Transverse colon (tissue), 4 donors: ENCODE data around the gene USP20. TPM values are rescaled to one million over a fixed set of nuclear protein-coding genes. Genes with fewer than 3 reads are reported as not detected.

Experiments used
- DNase-seq: peaks from one replicate; pipeline ENCODE4 v3.0.0-alpha.2; 2019
- H3K27ac ChIP-seq, 4 donors: fragments of 200-600 bp; sonication (generic); 2 replicates each; pipeline ENCODE4 v1.5.1; 2016 to 2018; ENCODE audit warnings: inconsistent platforms in 4 of 4
- H3K27me3 ChIP-seq: fragments of 200-600 bp; sonication (generic); 2 replicates; pipeline ENCODE4 v1.5.1; 2017; ENCODE audit warnings: inconsistent platforms
- H3K36me3 ChIP-seq, 4 donors: fragments of 200-600 bp; sonication (generic); 2 replicates each; pipeline ENCODE4 v1.5.1; 2017 to 2019; ENCODE audit warnings: inconsistent platforms in 4 of 4
- H3K4me1 ChIP-seq, 4 donors: fragments of 200-600 bp; sonication (generic); 2 replicates each; pipeline ENCODE4 v1.5.1; 2017 to 2020; ENCODE audit warnings: inconsistent platforms in 4 of 4
- H3K4me3 ChIP-seq, 4 donors: fragments of 200-600 bp; sonication (generic); 1 replicate in 1 of 4; 2 replicates in 3 of 4; pipeline versions ENCODE4 v1.5.1 to v1.6.1; 2017 to 2019; ENCODE audit warnings: inconsistent platforms in 4 of 4
- H3K9me3 ChIP-seq, 2 donors: fragments of 200-600 bp; sonication (generic); 2 replicates each; pipeline ENCODE4 v1.5.1; 2017 to 2019; ENCODE audit warnings: inconsistent platforms in 2 of 2
- EP300 ChIP-seq: sonication (generic); formaldehyde crosslinking; IDR thresholded peaks from one replicate; pipeline ENCODE4 v1.6.1; 2017; ENCODE audit warnings: antibody characterized with exemption, low read depth
- POLR2A ChIP-seq: fragments of 450-650 bp; IDR thresholded peaks from one replicate; pipeline ENCODE4 v1.6.1; 2016; ENCODE audit warnings: antibody characterized with exemption, mild to moderate bottlenecking, moderate library complexity
- POLR2AphosphoS5 ChIP-seq, 3 donors: sonication (generic); formaldehyde crosslinking; IDR thresholded peaks; one replicate each; pipeline ENCODE4 v1.6.1; 2016; ENCODE audit warnings: antibody characterized with exemption in 3 of 3
- WGBS, 2 donors: methylation state at CpG; one replicate each; pipeline ENCODE4 v1.1.5; 2018; ENCODE audit warnings: low coverage in 1 of 2; 5-methylcytosine and 5-hydroxymethylcytosine counted together
- in situ Hi-C, 4 donors: fragments of 200-750 bp; cut with MboI; loops; one replicate each; pipeline versions ENCODE4 v1.15.0 to v1.15.1; 2017; ENCODE audit warnings: low sequenced_read_pairs in 3 of 4, low pct_ligation_motif_present in 1 of 4, low pct_unique_long_range_greater_than_20kb in 1 of 4
- intact Hi-C: fragments of 100-400 bp; cut with DNase I; formaldehyde crosslinking; loops from one replicate; pipeline ENCODE4 v1.15.1; 2023; ENCODE audit warnings: low total_unique reads
- total RNA-seq, 4 donors: library from RNA; depleted of rRNA; stranded (reverse); fragments of >200 nt; gene quantifications; one replicate each; pipeline ENCODE4 v1.1.0, GENCODE V29; 2016
- TF ChIP-seq, protein P1 (sequence below), 5 experiments: fragments of 200-600 bp in 3 of 5; fragments of 450-650 bp in 2 of 5; sonication (generic) in 3 of 5; IDR thresholded peaks; 1 replicate in 2 of 5; 2 replicates in 3 of 5; pipeline ENCODE4 v1.5.1; 2016 to 2017; ENCODE audit warnings: antibody characterized with exemption in 5 of 5, inconsistent platforms in 3 of 5, mild to moderate bottlenecking in 2 of 5, moderate library complexity in 1 of 5

Gene USP20
- total RNA-seq, 4 donors from 2014 or later = 18.3 to 40.0 (median 25.3) TPM

DNA sequence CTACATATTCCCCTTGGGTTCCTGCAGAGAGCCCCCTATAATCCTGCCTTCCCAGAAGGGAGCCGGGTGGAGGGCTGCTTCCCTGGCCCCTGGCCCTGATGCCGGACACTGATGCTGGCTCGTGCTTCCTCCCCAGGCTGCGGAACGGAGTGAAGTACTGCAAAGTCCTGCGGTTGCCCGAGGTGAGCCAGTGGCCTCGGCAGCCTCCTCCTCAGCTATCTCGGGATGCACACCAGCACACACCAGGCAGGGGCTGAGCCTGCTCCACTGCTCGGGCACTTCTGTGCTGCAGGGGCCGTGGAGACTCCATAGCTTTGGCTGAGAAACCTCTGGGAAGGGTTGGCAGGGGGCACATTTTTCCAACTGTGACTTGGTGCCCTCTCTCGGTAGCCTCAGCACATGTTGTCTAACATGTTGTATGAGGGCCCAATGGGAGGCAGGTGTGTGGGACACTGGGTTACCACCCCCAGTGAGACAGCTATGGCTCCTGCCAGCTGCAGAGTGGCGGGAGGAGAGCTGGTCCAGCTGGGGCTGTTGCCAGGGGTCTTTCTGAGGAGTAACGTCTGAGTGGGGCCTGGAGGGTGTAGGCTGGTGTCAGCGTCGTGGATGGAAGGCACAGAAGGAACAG is 38.4 kb downstream of the USP20 start:
- no peak overlapping the region for H3K27ac ChIP-seq
- intact Hi-C loops (loop anchor here (5.0 to 10.0 kb wide), 2 partner anchors 461 to 1351 kb away; no protein-coding TSS in a partner anchor), in situ Hi-C loops (no loop called here)
- no peak for TF ChIP-seq POLR2A
- no peak for TF ChIP-seq POLR2AphosphoS5 (IDR thresholded peaks at IDR 0.05)
- TF ChIP-seq, protein P1, sequence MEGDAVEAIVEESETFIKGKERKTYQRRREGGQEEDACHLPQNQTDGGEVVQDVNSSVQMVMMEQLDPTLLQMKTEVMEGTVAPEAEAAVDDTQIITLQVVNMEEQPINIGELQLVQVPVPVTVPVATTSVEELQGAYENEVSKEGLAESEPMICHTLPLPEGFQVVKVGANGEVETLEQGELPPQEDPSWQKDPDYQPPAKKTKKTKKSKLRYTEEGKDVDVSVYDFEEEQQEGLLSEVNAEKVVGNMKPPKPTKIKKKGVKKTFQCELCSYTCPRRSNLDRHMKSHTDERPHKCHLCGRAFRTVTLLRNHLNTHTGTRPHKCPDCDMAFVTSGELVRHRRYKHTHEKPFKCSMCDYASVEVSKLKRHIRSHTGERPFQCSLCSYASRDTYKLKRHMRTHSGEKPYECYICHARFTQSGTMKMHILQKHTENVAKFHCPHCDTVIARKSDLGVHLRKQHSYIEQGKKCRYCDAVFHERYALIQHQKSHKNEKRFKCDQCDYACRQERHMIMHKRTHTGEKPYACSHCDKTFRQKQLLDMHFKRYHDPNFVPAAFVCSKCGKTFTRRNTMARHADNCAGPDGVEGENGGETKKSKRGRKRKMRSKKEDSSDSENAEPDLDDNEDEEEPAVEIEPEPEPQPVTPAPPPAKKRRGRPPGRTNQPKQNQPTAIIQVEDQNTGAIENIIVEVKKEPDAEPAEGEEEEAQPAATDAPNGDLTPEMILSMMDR (IDR thresholded peaks at IDR 0.05) = no peak
- TF ChIP-seq EP300 = no peak
- no peak overlapping the region for H3K4me3 ChIP-seq
- H3K4me1 ChIP-seq = no peaks in the 10 kb centered on the region
- H3K27me3 ChIP-seq = no peaks in the 10 kb centered on the region
- peaks cover 0 to 12% (median 5%) of the 10 kb centered on the region in 4 donors for H3K36me3 ChIP-seq
- no peak for DNase-seq
- 84% methylated on average over 15 of the region's 16 CpGs; no CpG with 5 or more reads in 1 of the 2 donors for WGBS, 2 donors
- no peaks in the 10 kb centered on the region for H3K9me3 ChIP-seq

DNA sequence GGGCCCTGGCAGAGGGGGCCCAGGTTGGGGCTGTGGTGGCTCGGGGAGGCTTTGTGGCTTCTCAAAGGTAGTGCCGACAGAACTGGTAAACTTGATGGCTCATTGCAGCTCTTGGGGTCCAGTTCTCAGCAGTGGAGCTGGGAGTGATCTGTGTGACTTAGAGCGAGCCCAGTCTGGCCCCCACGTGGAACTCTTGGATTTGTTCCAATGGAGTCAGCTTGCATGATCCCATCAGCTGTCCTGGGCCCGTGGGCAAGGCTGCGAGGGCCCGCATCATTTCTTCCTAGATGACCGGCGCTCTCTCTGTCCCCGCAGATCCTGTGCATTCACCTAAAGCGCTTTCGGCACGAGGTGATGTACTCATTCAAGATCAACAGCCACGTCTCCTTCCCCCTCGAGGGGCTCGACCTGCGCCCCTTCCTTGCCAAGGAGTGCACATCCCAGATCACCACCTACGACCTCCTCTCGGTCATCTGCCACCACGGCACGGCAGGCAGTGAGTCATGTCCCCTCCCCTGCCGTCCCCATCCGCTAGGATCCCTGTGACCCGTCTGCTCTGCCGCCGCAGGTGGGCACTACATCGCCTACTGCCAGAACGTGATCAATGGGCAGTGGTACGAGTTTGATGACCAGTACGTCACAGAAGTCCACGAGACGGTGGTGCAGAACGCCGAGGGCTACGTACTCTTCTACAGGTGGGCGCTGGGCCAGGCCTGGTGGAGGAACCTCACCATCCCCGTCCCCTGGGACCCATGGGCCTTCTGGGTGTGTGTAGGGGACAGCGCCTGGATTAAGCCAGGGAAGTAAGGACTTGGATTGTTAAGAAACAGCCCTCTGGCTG is 39.2 kb downstream of the USP20 start:
- intact Hi-C loops (loop anchor here (5.0 to 10.0 kb wide), 2 partner anchors 460 to 1352 kb away; no protein-coding TSS in a partner anchor), in situ Hi-C loops (loop anchor here in 3 of 4 donors (25.0 kb wide), 2 partner anchors 163 to 363 kb away; partner anchors contain the start of gene FNBP1 (in 2 of the 3))
- Histone ChIP-seq H3K9me3 (no peaks in the 10 kb centered on the region), H3K27me3 (no peaks in the 10 kb centered on the region), H3K27ac (no peak overlapping the region), H3K4me3 (no peak overlapping the region), H3K36me3 (peaks cover 0 to 12% (median 5%) of the 10 kb centered on the region in 4 donors), H3K4me1 (no peaks in the 10 kb centered on the region)
- TF ChIP-seq POLR2AphosphoS5 (IDR thresholded peaks at IDR 0.05) (no peak), EP300 (no peak), POLR2A (no peak)
- TF ChIP-seq, protein P1 (IDR thresholded peaks at IDR 0.05) = no peak
- DNase-seq = no peak
- 95% methylated on average over 36 of the region's 38 CpGs; no CpG with 5 or more reads in 1 of the 2 donors for WGBS, 2 donors

DNA sequence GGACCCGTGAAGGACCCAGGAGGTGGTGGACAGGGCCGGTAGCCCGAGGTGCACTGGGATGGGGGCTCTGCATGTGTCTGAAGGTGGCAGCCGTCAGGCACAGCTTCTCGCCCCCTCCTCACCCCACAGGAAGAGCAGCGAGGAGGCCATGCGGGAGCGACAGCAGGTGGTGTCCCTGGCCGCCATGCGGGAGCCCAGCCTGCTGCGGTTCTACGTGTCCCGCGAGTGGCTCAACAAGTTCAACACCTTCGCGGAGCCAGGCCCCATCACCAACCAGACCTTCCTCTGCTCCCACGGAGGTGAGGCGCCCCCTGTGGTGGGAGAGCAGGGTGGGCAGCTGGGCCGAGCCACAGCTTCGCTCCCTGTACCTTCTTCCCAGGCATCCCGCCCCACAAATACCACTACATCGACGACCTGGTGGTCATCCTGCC is 39.9 kb downstream of the USP20 start:
- no peak for TF ChIP-seq POLR2AphosphoS5 (IDR thresholded peaks at IDR 0.05)
- TF ChIP-seq EP300 = no peak
- no peak for TF ChIP-seq POLR2A
- TF ChIP-seq, protein P1 (IDR thresholded peaks at IDR 0.05) = no peak
- intact Hi-C loops (loop anchor here (10.0 kb wide), 1 partner anchor 460 kb away; no protein-coding TSS in a partner anchor), in situ Hi-C loops (loop anchor here in 3 of 4 donors (25.0 kb wide), 2 partner anchors 162 to 362 kb away; partner anchors contain the start of gene FNBP1 (in 2 of the 3))
- WGBS, 2 donors = 93% methylated on average over 23 of the region's 23 CpGs; no CpG with 5 or more reads in 1 of the 2 donors
- Histone ChIP-seq H3K9me3 (no peaks in the 10 kb centered on the region), H3K27me3 (no peaks in the 10 kb centered on the region), H3K4me1 (no peaks in the 10 kb centered on the region), H3K36me3 (peaks cover 0 to 12% (median 5%) of the 10 kb centered on the region in 4 donors), H3K27ac (no peak overlapping the region), H3K4me3 (no peak overlapping the region)
- no peak for DNase-seq
